Stimulated activated naive CD4-positive, alpha-beta T cell (primary cell): Measurements from ENCODE around the gene TMEM229B.
A peak's percentile ranks its signal among the peaks of the same experiment; 100 is the strongest.

Experiments
- DNase-seq, 6 experiments: peaks; one replicate each; lab custom pipeline; 2025; lab: John Stamatoyannopoulos, UW

The TMEM229B gene

GRCh38 chr14:67487332-67487731 is 1.2 kb downstream of the TMEM229B start:
- no peak for DNase-seq

GRCh38 chr14:67486890-67487289 is 1.6 kb downstream of the TMEM229B start:
- no peak for DNase-seq

GRCh38 chr14:67485501-67486095 is 2.9 kb downstream of the TMEM229B start:
- no peak for DNase-seq

GRCh38 chr14:67483579-67484285 is 4.8 kb downstream of the TMEM229B start:
- DNase-seq: no peak

- no peak for DNase-seq
Observed at GRCh38 chr14:67482231-67483164, 6.0 kb downstream of the TMEM229B start.

GRCh38 chr14:67480011-67480410 is 8.5 kb downstream of the TMEM229B start:
- DNase-seq: no peak

GRCh38 chr14:67478800-67479084 is 9.8 kb downstream of the TMEM229B start:
- DNase-seq: no peak

GRCh38 chr14:67477926-67478799 is 10.4 kb downstream of the TMEM229B start:
- DNase-seq: no peak

GRCh38 chr14:67474366-67474765 is 14.2 kb downstream of the TMEM229B start:
- no peak for DNase-seq

GRCh38 chr14:67473290-67474082 is 15.0 kb downstream of the TMEM229B start:
- DNase-seq: no peak

- no peak for DNase-seq
Observed at GRCh38 chr14:67472726-67473125, 15.8 kb downstream of the TMEM229B start.

- no peak for DNase-seq
Observed at GRCh38 chr14:67469954-67470353, 18.6 kb downstream of the TMEM229B start.

GRCh38 chr14:67468378-67468730 is 20.2 kb downstream of the TMEM229B start:
- no peak for DNase-seq

- no peak for DNase-seq
Observed at GRCh38 chr14:67467134-67467533, 21.4 kb downstream of the TMEM229B start.

- DNase-seq: no peak
Observed at GRCh38 chr14:67464879-67465278, 23.6 kb downstream of the TMEM229B start.

GRCh38 chr14:67464377-67464776 is 24.1 kb downstream of the TMEM229B start:
- DNase-seq: peak in 4 of 6 experiments; percentile 16 to 61 (median 56)

GRCh38 chr14:67463900-67464299 is 24.6 kb downstream of the TMEM229B start:
- no peak for DNase-seq

- DNase-seq: no peak
Observed at GRCh38 chr14:67461996-67462395, 26.5 kb downstream of the TMEM229B start.

- no peak for DNase-seq
Observed at GRCh38 chr14:67461341-67461985, 27.1 kb downstream of the TMEM229B start.

- DNase-seq: no peak
Observed at GRCh38 chr14:67459336-67459735, 29.2 kb downstream of the TMEM229B start.

- no peak for DNase-seq
Observed at GRCh38 chr14:67457782-67458181, 30.7 kb downstream of the TMEM229B start.
